ENCODE data around the gene MGMT. TPM values are rescaled to one million over a fixed set of nuclear protein-coding genes. Genes with fewer than 3 reads are reported as not detected.

MGMT gene
- total RNA-seq, 1 experiment from 2014 or later = 21.2 TPM

GRCh38 chr10:129646973-129647372 lies 179.9 kb downstream of the MGMT start:
- Histone ChIP-seq H3K4me2 (no peak overlapping the region), H3K4me3 (no peak overlapping the region), H4K20me1 (ENCODE audit: insufficient read depth) (no peaks in the 10 kb centered on the region), H3K9me3 (ENCODE audit: insufficient read depth, low read depth) (no peaks in the 10 kb centered on the region), H3K36me3 (ENCODE audit: low read depth) (no peaks in the 10 kb centered on the region), H3K27ac (no peak overlapping the region), H3K9me2 (ENCODE audit: insufficient read depth) (no peaks in the 10 kb centered on the region), H3K4me1 (replicated peaks; ENCODE audit: insufficient read depth) (peaks cover 9% of the 10 kb centered on the region), H2AFZ (no peak overlapping the region), H3F3A (ENCODE audit: insufficient read depth, low read depth) (no peaks in the 10 kb centered on the region), H3K79me2 (ENCODE audit: low read depth) (no peaks in the 10 kb centered on the region), H3K27me3 (ENCODE audit: insufficient read depth, low read depth) (no peaks in the 10 kb centered on the region)
- DNase-seq = no peak
- ChIA-PET CTCF (no interaction called here), POLR2A (ENCODE audit: unreplicated experiment) (no interaction called here)
- no TSS peak for BruUV-seq (replicated peaks)
- intact Hi-C loops (cut with micrococcal nuclease; ENCODE audit: unreplicated experiment) = no loop called here
- TF ChIP-seq CTCF (conservative IDR thresholded peaks at IDR 0.05) (no peak), EZH2 (IDR thresholded peaks at IDR 0.05; ENCODE audit: low read depth) (no peak)

- no peak overlapping the region for H3K4me3 ChIP-seq
- no peak overlapping the region for H2AFZ ChIP-seq
- no peaks in the 10 kb centered on the region for H3K27me3 ChIP-seq (ENCODE audit: insufficient read depth, low read depth)
- no peaks in the 10 kb centered on the region for H3F3A ChIP-seq (ENCODE audit: insufficient read depth, low read depth)
- H3K4me2 ChIP-seq = no peak overlapping the region
- H3K36me3 ChIP-seq (ENCODE audit: low read depth) = no peaks in the 10 kb centered on the region
- H3K4me1 ChIP-seq (replicated peaks; ENCODE audit: insufficient read depth) = peaks cover 5% of the 10 kb centered on the region
- H3K9me2 ChIP-seq (ENCODE audit: insufficient read depth) = no peaks in the 10 kb centered on the region
- no peaks in the 10 kb centered on the region for H3K79me2 ChIP-seq (ENCODE audit: low read depth)
- no peak overlapping the region for H3K27ac ChIP-seq
- intact Hi-C loops (cut with micrococcal nuclease; ENCODE audit: unreplicated experiment) = no loop called here
- H4K20me1 ChIP-seq (ENCODE audit: insufficient read depth) = no peaks in the 10 kb centered on the region
- no peak for DNase-seq
- ChIA-PET POLR2A (ENCODE audit: unreplicated experiment) (no interaction called here), CTCF (no interaction called here)
- TF ChIP-seq CTCF (conservative IDR thresholded peaks at IDR 0.05) = no peak
- TF ChIP-seq EZH2 (IDR thresholded peaks at IDR 0.05; ENCODE audit: low read depth) = no peak
- no TSS peak for BruUV-seq (replicated peaks)
- H3K9me3 ChIP-seq (ENCODE audit: insufficient read depth, low read depth) = no peaks in the 10 kb centered on the region
Measured at GRCh38 chr10:129647590-129647989, 180.5 kb downstream of the MGMT start.

GRCh38 chr10:129648856-129649255 lies 181.8 kb downstream of the MGMT start:
- no TSS peak for BruUV-seq (replicated peaks)
- no peak for DNase-seq
- ChIA-PET POLR2A (ENCODE audit: unreplicated experiment) (no interaction called here), CTCF (no interaction called here)
- Histone ChIP-seq H3K4me2 (no peak overlapping the region), H2AFZ (no peak overlapping the region), H3K4me3 (no peak overlapping the region), H3K9me3 (ENCODE audit: insufficient read depth, low read depth) (no peaks in the 10 kb centered on the region), H3K27me3 (ENCODE audit: insufficient read depth, low read depth) (no peaks in the 10 kb centered on the region), H3K9me2 (ENCODE audit: insufficient read depth) (no peaks in the 10 kb centered on the region), H3K27ac (no peak overlapping the region), H3K36me3 (ENCODE audit: low read depth) (no peaks in the 10 kb centered on the region), H3K79me2 (ENCODE audit: low read depth) (no peaks in the 10 kb centered on the region), H3F3A (ENCODE audit: insufficient read depth, low read depth) (no peaks in the 10 kb centered on the region), H3K4me1 (replicated peaks; ENCODE audit: insufficient read depth) (no peaks in the 10 kb centered on the region), H4K20me1 (ENCODE audit: insufficient read depth) (no peaks in the 10 kb centered on the region)
- no peak for TF ChIP-seq EZH2 (IDR thresholded peaks at IDR 0.05; ENCODE audit: low read depth)
- TF ChIP-seq CTCF (conservative IDR thresholded peaks at IDR 0.05) = no peak
- intact Hi-C loops (cut with micrococcal nuclease; ENCODE audit: unreplicated experiment) = no loop called here

Measured in PC-9 (cell line).